ENCODE results near the gene ELMO3. TPM values are rescaled to one million over a fixed set of nuclear protein-coding genes. Genes with fewer than 3 reads are reported as not detected.

ELMO3 gene
- total and polyA plus RNA-seq, 2 of the 13 experiments (the other 11 are each of a cell fraction or from before 2014, with no cell fraction given), result 2.6 to 4.0 TPM

GRCh38 chr16:67197704-67198103 lies 1.2 kb upstream of the ELMO3 start:
- Histone ChIP-seq H3K27me3 (ENCODE audit: control insufficient read depth in 1 of 2, insufficient read depth in 2 of 2, low read length in 2 of 2) (peaks cover 0 to 2% of the 10 kb centered on the region in 2 experiments; a peak in 1 of 5 replicates), H3K27ac (ENCODE audit: extremely low read length, insufficient read depth, low read length) (peak overlapping the region; percentile 4), H3K9me3 (ENCODE audit: low read length) (no peaks in the 10 kb centered on the region), H3K9ac (ENCODE audit: insufficient read depth, low read depth, low read length) (no peak overlapping the region), H3K36me3 (replicated peaks in 1 of 2; ENCODE audit: control insufficient read depth in 1 of 2, insufficient read depth in 2 of 2, low read length in 2 of 2) (peaks cover 50 to 77% of the 10 kb centered on the region in 2 experiments), H3K4me2 (ENCODE audit: low read depth, low read length) (no peak overlapping the region), H3K4me1 (ENCODE audit: insufficient read depth, low read length) (peaks cover 16% of the 10 kb centered on the region), H2AFZ (ENCODE audit: low read length) (no peak overlapping the region), H3K4me3 (replicated peaks in 1 of 3; ENCODE audit: insufficient read depth in 1 of 3, low read depth in 2 of 3, low read length in 3 of 3) (no peak overlapping the region), H3K79me2 (ENCODE audit: insufficient read depth, low read length) (peaks cover 14% of the 10 kb centered on the region), H4K20me1 (ENCODE audit: insufficient read depth, low read length) (no peaks in the 10 kb centered on the region; the same call in 1 of the 2 replicates)
- no peak for FAIRE-seq
- CTCF ChIA-PET (ENCODE audit: low intra/inter-chr PET ratio, low total read pairs), result no interaction called here
- ATAC-seq, result no peak
- POLR2A ChIA-PET, result interaction anchor here (0.9 to 1.8 kb wide), 6 partner anchors 8 to 50 kb away, joined by 3 to 7 read pairs (median 5); partner anchors contain the start of genes FHOD1, NOL3 and TMEM208
- 88% methylated on average over 6 of the region's 6 CpGs for WGBS (ENCODE audit: low lambda C conversion rate)
- TF ChIP-seq CBFB (CRISPR knock-in tag; IDR thresholded peaks at IDR 0.05) (no peak), ARNT (IDR thresholded peaks at IDR 0.05) (no peak), ZBTB3 (CRISPR knock-in tag; IDR thresholded peaks at IDR 0.05; ENCODE audit: borderline replicate concordance, low read depth) (no peak), NR2F2 (IDR thresholded peaks at IDR 0.05; ENCODE audit: borderline replicate concordance, low read depth) (no peak), ZNF350 (CRISPR knock-in tag; IDR thresholded peaks at IDR 0.05; ENCODE audit: borderline replicate concordance, low read depth) (no peak), ZNF644 (CRISPR knock-in tag; IDR thresholded peaks at IDR 0.05; ENCODE audit: low read depth) (no peak), HBP1 (CRISPR knock-in tag; IDR thresholded peaks at IDR 0.05; ENCODE audit: low read depth) (no peak), CBX2 (IDR thresholded peaks at IDR 0.05; ENCODE audit: low read depth, low read length) (no peak), CBX2 (CRISPR knock-in tag; IDR thresholded peaks at IDR 0.05; ENCODE audit: low read depth) (no peak), ZNF12 (CRISPR knock-in tag; IDR thresholded peaks at IDR 0.05) (no peak), LCORL (IDR thresholded peaks at IDR 0.05) (no peak), LCORL (CRISPR knock-in tag; IDR thresholded peaks at IDR 0.05) (no peak), KDM5A (IDR thresholded peaks at IDR 0.05; ENCODE audit: borderline replicate concordance, low read length) (no peak), ZNF577 (CRISPR knock-in tag; IDR thresholded peaks at IDR 0.05; ENCODE audit: borderline replicate concordance, low read depth) (no peak), KDM2A (CRISPR knock-in tag; IDR thresholded peaks at IDR 0.05; ENCODE audit: borderline replicate concordance, low read depth) (no peak), ZSCAN5A (CRISPR knock-in tag; IDR thresholded peaks at IDR 0.05; ENCODE audit: borderline replicate concordance) (no peak), TEAD3 (CRISPR knock-in tag; optimal IDR thresholded peaks at IDR 0.05; ENCODE audit: borderline replicate concordance) (no peak), TBX2 (CRISPR knock-in tag; IDR thresholded peaks at IDR 0.05; ENCODE audit: borderline replicate concordance) (no peak)
- TF ChIP-seq, protein P1, sequence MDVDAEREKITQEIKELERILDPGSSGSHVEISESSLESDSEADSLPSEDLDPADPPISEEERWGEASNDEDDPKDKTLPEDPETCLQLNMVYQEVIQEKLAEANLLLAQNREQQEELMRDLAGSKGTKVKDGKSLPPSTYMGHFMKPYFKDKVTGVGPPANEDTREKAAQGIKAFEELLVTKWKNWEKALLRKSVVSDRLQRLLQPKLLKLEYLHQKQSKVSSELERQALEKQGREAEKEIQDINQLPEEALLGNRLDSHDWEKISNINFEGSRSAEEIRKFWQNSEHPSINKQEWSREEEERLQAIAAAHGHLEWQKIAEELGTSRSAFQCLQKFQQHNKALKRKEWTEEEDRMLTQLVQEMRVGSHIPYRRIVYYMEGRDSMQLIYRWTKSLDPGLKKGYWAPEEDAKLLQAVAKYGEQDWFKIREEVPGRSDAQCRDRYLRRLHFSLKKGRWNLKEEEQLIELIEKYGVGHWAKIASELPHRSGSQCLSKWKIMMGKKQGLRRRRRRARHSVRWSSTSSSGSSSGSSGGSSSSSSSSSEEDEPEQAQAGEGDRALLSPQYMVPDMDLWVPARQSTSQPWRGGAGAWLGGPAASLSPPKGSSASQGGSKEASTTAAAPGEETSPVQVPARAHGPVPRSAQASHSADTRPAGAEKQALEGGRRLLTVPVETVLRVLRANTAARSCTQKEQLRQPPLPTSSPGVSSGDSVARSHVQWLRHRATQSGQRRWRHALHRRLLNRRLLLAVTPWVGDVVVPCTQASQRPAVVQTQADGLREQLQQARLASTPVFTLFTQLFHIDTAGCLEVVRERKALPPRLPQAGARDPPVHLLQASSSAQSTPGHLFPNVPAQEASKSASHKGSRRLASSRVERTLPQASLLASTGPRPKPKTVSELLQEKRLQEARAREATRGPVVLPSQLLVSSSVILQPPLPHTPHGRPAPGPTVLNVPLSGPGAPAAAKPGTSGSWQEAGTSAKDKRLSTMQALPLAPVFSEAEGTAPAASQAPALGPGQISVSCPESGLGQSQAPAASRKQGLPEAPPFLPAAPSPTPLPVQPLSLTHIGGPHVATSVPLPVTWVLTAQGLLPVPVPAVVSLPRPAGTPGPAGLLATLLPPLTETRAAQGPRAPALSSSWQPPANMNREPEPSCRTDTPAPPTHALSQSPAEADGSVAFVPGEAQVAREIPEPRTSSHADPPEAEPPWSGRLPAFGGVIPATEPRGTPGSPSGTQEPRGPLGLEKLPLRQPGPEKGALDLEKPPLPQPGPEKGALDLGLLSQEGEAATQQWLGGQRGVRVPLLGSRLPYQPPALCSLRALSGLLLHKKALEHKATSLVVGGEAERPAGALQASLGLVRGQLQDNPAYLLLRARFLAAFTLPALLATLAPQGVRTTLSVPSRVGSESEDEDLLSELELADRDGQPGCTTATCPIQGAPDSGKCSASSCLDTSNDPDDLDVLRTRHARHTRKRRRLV (CRISPR knock-in tag; IDR thresholded peaks at IDR 0.05), result no peak
- DNase-seq (ENCODE audit: low spot score), result no peak
- BruUV-seq (replicated peaks), result no TSS peak
- intact Hi-C loops (cut with micrococcal nuclease; ENCODE audit: unreplicated experiment) (no loop called here), in situ Hi-C loops (cut with HindIII; ENCODE audit: extremely low pct_ligation_motif_present, low pct_unique_long_range_greater_than_20kb) (no loop called here)

Measured in HepG2 (cell line).